NCI-H524 (cell line): Measurements from ENCODE around the gene ENTPD2.

ENCODE experiments used
- DNase-seq, 2 experiments: peaks; one replicate each; lab custom pipeline; 2025; lab: John Stamatoyannopoulos, UW

ENTPD2 gene

GRCh38 chr9:137053944-137054931 is at the start of gene ENTPD2:
Gene ENTPD2 (minus strand): TSS chr9:137054061. CDS start chr9:137053997, 64 bp downstream.
- DNase-seq: no peak

GRCh38 chr9:137103206-137103999 is 49.5 kb upstream of the ENTPD2 start:
- no peak for DNase-seq

- no peak for DNase-seq
These were observed 45.4 kb upstream of the ENTPD2 start for GRCh38 chr9:137099231-137099630.

GRCh38 chr9:137097761-137098462 is 44.1 kb upstream of the ENTPD2 start:
- no peak for DNase-seq

GRCh38 chr9:137096785-137097546 is 43.1 kb upstream of the ENTPD2 start:
- no peak for DNase-seq

GRCh38 chr9:137095664-137096517 is 42.0 kb upstream of the ENTPD2 start:
- DNase-seq: peak; percentile 19 to 63

GRCh38 chr9:137089232-137089947 is 35.5 kb upstream of the ENTPD2 start:
- peak; percentile 89 to 95 for DNase-seq

GRCh38 chr9:137088121-137088520 is 34.3 kb upstream of the ENTPD2 start:
- DNase-seq: no peak

- no peak for DNase-seq
These were observed 33.6 kb upstream of the ENTPD2 start for GRCh38 chr9:137087409-137087925.

- peak; percentile 99 to 100 for DNase-seq
These were observed 32.9 kb upstream of the ENTPD2 start, which contains the start of gene MAN1B1 for GRCh38 chr9:137086531-137087408. Gene MAN1B1 (plus strand): TSS chr9:137086985. CDS start chr9:137087000, 15 bp downstream.

- DNase-seq: no peak
These were observed 32.2 kb upstream of the ENTPD2 start for GRCh38 chr9:137085920-137086530.

- no peak for DNase-seq
These were observed 30.7 kb upstream of the ENTPD2 start for GRCh38 chr9:137084526-137084925.

- peak; percentile 39 to 76 for DNase-seq
These were observed 29.6 kb upstream of the ENTPD2 start for GRCh38 chr9:137083394-137084004.

GRCh38 chr9:137082925-137083290 is 29.0 kb upstream of the ENTPD2 start:
- no peak for DNase-seq

GRCh38 chr9:137082222-137082924 is 28.5 kb upstream of the ENTPD2 start:
- DNase-seq: no peak

- no peak for DNase-seq
These were observed 26.6 kb upstream of the ENTPD2 start for GRCh38 chr9:137080260-137081122.
